HEK293 (cell line): ENCODE data around the gene PTS.

Source experiments
- CTCF ChIA-PET: fragments of 350-600 bp; formaldehyde crosslinking; extraction: SDS; loops from one replicate; lab custom pipeline; 2021; ENCODE audit warnings: antibody characterized with exemption; lab: Yijun Ruan, JAX
- POLR2A ChIA-PET: fragments of 300-600 bp; formaldehyde crosslinking; extraction: SDS; loops from one replicate; lab custom pipeline; 2020; ENCODE audit warnings: antibody characterized with exemption, inconsistent platforms; lab: Yijun Ruan, JAX
- H3K27ac ChIP-seq: fragments of 200-500 bp; sonication (Bioruptor generic); 2 replicates; pipeline ENCODE4 v1.5.1; 2014; ENCODE audit warnings: low read depth, low read length, control low read depth, inconsistent platforms; ENCODE audit errors: extremely low read depth
- H3K36me3 ChIP-seq, 2 experiments: fragments of 200-500 bp in 1 of 2; sonication (Bioruptor generic) in 1 of 2; 1 replicate in 1 of 2; 2 replicates in 1 of 2; pipeline ENCODE4 v1.5.1; 2014 to 2017; ENCODE audit warnings: inconsistent platforms in 2 of 2, low read length in 2 of 2; ENCODE audit not compliant: control insufficient read depth in 2 of 2, insufficient read depth in 1 of 2
- H3K4me1 ChIP-seq: fragments of 200-500 bp; sonication (Bioruptor generic); 2 replicates; pipeline ENCODE4 v1.5.1; 2014; ENCODE audit warnings: mild to moderate bottlenecking, low read length, inconsistent platforms; ENCODE audit not compliant: control insufficient read depth, insufficient read depth
- H3K4me3 ChIP-seq: 2 replicates; pipeline ENCODE4 v1.5.1; 2011; ENCODE audit warnings: low read depth, mild to moderate bottlenecking, control low read depth, low read length, moderate library complexity
- H3K9me3 ChIP-seq: fragments of 200-500 bp; sonication (Bioruptor generic); 2 replicates; pipeline ENCODE4 v1.5.1; 2014; ENCODE audit warnings: low read depth, low read length, inconsistent platforms; ENCODE audit not compliant: control insufficient read depth, insufficient read depth
- CTCF ChIP-seq: fragments of 450-650 bp; formaldehyde crosslinking; IDR thresholded peaks from 2 replicates; pipeline ENCODE4 v1.5.1; 2016; ENCODE audit warnings: missing biosample characterization, missing genetic modification characterization
- EGR2 ChIP-seq: fragments of 450-650 bp; formaldehyde crosslinking; IDR thresholded peaks from 2 replicates; pipeline ENCODE4 v1.5.1; 2016; ENCODE audit warnings: low read depth, missing biosample characterization, missing genetic modification characterization
- GFI1B ChIP-seq: fragments of 450-650 bp; formaldehyde crosslinking; IDR thresholded peaks from 2 replicates; pipeline ENCODE4 v1.5.1; 2016; ENCODE audit warnings: missing biosample characterization, missing genetic modification characterization
- MZF1 ChIP-seq: fragments of 450-650 bp; formaldehyde crosslinking; IDR thresholded peaks from 2 replicates; pipeline ENCODE4 v1.5.1; 2017; ENCODE audit warnings: missing biosample characterization, missing genetic modification characterization, borderline replicate concordance
- ZBTB10 ChIP-seq: fragments of 450-650 bp; formaldehyde crosslinking; IDR thresholded peaks from 2 replicates; pipeline ENCODE4 v1.5.1; 2016; ENCODE audit warnings: missing biosample characterization, missing genetic modification characterization
- ZFP37 ChIP-seq: fragments of 450-650 bp; formaldehyde crosslinking; IDR thresholded peaks from 2 replicates; pipeline ENCODE4 v1.5.1; 2016; ENCODE audit warnings: missing biosample characterization, missing genetic modification characterization
- ZFP41 ChIP-seq: fragments of 450-650 bp; formaldehyde crosslinking; IDR thresholded peaks from 2 replicates; pipeline ENCODE4 v1.5.1; 2016; ENCODE audit warnings: missing biosample characterization, missing genetic modification characterization, borderline replicate concordance
- ZNF10 ChIP-seq: fragments of 450-650 bp; formaldehyde crosslinking; IDR thresholded peaks from 2 replicates; pipeline ENCODE4 v1.5.1; 2017; ENCODE audit warnings: missing biosample characterization, missing genetic modification characterization
- ZNF174 ChIP-seq: fragments of 450-650 bp; formaldehyde crosslinking; IDR thresholded peaks from 2 replicates; pipeline ENCODE4 v1.5.0; 2017; ENCODE audit warnings: missing biosample characterization, mild to moderate bottlenecking, missing genetic modification characterization
- ZNF423 ChIP-seq: fragments of 450-650 bp; formaldehyde crosslinking; IDR thresholded peaks from 2 replicates; pipeline ENCODE4 v1.5.1; 2016; ENCODE audit warnings: missing biosample characterization, missing genetic modification characterization
- ZNF658 ChIP-seq: fragments of 450-650 bp; formaldehyde crosslinking; IDR thresholded peaks from 2 replicates; pipeline ENCODE4; 2016; ENCODE audit warnings: missing biosample characterization, missing genetic modification characterization
- ZNF664 ChIP-seq: fragments of 450-650 bp; formaldehyde crosslinking; IDR thresholded peaks from 2 replicates; pipeline ENCODE4 v1.5.1; 2016; ENCODE audit warnings: missing biosample characterization, missing genetic modification characterization
- ZNF785 ChIP-seq: fragments of 450-650 bp; formaldehyde crosslinking; IDR thresholded peaks from 2 replicates; pipeline ENCODE4 v1.5.1; 2016; ENCODE audit warnings: missing biosample characterization, missing genetic modification characterization
- TF ChIP-seq, protein P1 (sequence below): fragments of 450-650 bp; formaldehyde crosslinking; IDR thresholded peaks from 2 replicates; pipeline ENCODE4 v1.5.1; 2017; ENCODE audit warnings: missing biosample characterization, missing genetic modification characterization
- TF ChIP-seq, protein P2 (sequence below): fragments of 450-650 bp; formaldehyde crosslinking; IDR thresholded peaks from 2 replicates; pipeline ENCODE4 v1.5.1; 2016; ENCODE audit warnings: missing biosample characterization, missing genetic modification characterization
- TF ChIP-seq, protein P3 (sequence below): fragments of 450-650 bp; formaldehyde crosslinking; IDR thresholded peaks from 2 replicates; pipeline ENCODE4 v1.5.1; 2016; ENCODE audit warnings: missing biosample characterization, missing genetic modification characterization
- TF ChIP-seq, protein P4 (sequence below): fragments of 450-650 bp; formaldehyde crosslinking; IDR thresholded peaks from 2 replicates; pipeline ENCODE4 v1.5.1; 2016; ENCODE audit warnings: missing biosample characterization, missing genetic modification characterization
- TF ChIP-seq, protein P5 (sequence below): fragments of 450-650 bp; formaldehyde crosslinking; IDR thresholded peaks from 2 replicates; pipeline ENCODE4; 2016; ENCODE audit warnings: missing biosample characterization, missing genetic modification characterization

The PTS gene

GRCh38 chr11:112277941-112278340 is 51.7 kb downstream of the PTS start:
- CTCF ChIA-PET: interaction anchor here (0.6 to 12.4 kb wide), 3 partner anchors 57 to 1902 kb away, joined by 3 to 308 read pairs (median 70); partner anchors contain the start of gene PTS

More at GRCh38 chr11:112277941-112278340, 51.7 kb downstream of the PTS start:
- Histone ChIP-seq H3K36me3 (no peaks in the 10 kb centered on the region), H3K4me3 (no peak overlapping the region), H3K4me1 (no peaks in the 10 kb centered on the region), H3K27ac (no peak overlapping the region), H3K9me3 (no peaks in the 10 kb centered on the region)
- POLR2A ChIA-PET: no interaction called here
- TF ChIP-seq, protein P1, sequence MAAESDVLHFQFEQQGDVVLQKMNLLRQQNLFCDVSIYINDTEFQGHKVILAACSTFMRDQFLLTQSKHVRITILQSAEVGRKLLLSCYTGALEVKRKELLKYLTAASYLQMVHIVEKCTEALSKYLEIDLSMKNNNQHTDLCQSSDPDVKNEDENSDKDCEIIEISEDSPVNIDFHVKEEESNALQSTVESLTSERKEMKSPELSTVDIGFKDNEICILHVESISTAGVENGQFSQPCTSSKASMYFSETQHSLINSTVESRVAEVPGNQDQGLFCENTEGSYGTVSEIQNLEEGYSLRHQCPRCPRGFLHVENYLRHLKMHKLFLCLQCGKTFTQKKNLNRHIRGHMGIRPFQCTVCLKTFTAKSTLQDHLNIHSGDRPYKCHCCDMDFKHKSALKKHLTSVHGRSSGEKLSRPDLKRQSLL (tag by site-specific recombination): no peak
- TF ChIP-seq CTCF (no peak), GFI1B (tag by site-specific recombination) (no peak), MZF1 (tag by site-specific recombination) (no peak), ZNF785 (tag by site-specific recombination) (no peak), ZNF423 (tag by site-specific recombination) (no peak), ZBTB10 (tag by site-specific recombination) (no peak), ZNF174 (no peak), ZNF658 (tag by site-specific recombination) (no peak), ZFP41 (tag by site-specific recombination) (no peak), ZNF10 (tag by site-specific recombination) (no peak), EGR2 (tag by site-specific recombination) (no peak), ZFP37 (tag by site-specific recombination) (no peak), ZNF664 (tag by site-specific recombination) (no peak)
- TF ChIP-seq, protein P2, sequence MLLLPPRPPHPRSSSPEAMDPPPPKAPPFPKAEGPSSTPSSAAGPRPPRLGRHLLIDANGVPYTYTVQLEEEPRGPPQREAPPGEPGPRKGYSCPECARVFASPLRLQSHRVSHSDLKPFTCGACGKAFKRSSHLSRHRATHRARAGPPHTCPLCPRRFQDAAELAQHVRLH (tag by site-specific recombination): no peak
- TF ChIP-seq, protein P3, sequence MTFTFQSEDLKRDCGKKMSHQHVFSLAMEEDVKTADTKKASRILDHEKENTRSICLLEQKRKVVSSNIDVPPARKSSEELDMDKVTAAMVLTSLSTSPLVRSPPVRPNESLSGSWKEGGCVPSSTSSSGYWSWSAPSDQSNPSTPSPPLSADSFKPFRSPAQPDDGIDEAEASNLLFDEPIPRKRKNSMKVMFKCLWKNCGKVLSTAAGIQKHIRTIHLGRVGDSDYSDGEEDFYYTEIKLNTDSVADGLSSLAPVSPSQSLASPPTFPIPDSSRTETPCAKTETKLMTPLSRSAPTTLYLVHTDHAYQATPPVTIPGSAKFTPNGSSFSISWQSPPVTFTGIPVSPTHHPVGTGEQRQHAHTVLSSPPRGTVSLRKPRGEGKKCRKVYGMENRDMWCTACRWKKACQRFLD: no peak
- TF ChIP-seq, protein P4, sequence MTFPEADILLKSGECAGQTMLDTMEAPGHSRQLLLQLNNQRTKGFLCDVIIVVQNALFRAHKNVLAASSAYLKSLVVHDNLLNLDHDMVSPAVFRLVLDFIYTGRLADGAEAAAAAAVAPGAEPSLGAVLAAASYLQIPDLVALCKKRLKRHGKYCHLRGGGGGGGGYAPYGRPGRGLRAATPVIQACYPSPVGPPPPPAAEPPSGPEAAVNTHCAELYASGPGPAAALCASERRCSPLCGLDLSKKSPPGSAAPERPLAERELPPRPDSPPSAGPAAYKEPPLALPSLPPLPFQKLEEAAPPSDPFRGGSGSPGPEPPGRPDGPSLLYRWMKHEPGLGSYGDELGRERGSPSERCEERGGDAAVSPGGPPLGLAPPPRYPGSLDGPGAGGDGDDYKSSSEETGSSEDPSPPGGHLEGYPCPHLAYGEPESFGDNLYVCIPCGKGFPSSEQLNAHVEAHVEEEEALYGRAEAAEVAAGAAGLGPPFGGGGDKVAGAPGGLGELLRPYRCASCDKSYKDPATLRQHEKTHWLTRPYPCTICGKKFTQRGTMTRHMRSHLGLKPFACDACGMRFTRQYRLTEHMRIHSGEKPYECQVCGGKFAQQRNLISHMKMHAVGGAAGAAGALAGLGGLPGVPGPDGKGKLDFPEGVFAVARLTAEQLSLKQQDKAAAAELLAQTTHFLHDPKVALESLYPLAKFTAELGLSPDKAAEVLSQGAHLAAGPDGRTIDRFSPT: no peak
- TF ChIP-seq, protein P5, sequence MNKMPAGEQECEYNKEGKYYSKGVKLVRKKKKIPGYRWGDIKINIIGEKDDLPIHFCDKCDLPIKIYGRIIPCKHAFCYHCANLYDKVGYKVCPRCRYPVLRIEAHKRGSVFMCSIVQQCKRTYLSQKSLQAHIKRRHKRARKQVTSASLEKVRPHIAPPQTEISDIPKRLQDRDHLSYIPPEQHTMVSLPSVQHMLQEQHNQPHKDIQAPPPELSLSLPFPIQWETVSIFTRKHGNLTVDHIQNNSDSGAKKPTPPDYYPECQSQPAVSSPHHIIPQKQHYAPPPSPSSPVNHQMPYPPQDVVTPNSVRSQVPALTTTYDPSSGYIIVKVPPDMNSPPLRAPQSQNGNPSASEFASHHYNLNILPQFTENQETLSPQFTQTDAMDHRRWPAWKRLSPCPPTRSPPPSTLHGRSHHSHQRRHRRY (tag by site-specific recombination): no peak
